ENCODE measurements around the gene CNN1. TPM values are rescaled to one million over a fixed set of nuclear protein-coding genes. Genes with fewer than 3 reads are reported as not detected.

The CNN1 gene
- total and polyA plus RNA-seq, 2 of the 13 experiments (the other 11 are each of a cell fraction or from before 2014, with no cell fraction given), result 0.70 to 1.1 TPM

DNA sequence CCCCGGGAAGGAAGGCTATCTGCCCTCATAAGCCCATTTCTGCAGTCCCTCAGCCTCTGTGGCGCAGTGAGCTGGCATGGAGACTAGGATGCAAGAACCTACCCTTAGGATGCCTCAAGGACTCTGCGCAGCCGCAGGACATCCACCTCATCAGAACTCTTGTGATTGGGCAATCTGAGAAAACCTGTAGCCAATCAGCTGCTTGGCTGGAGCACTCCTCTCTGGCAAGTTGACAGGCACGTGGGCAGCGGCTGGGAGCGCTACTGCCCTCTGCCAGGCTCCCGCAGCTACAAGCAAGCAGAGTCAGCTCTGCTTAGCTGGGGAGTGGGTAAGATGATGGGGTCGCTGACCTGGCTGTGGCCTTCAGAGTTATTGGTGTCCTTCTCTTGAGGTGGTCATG, 8.2 kb upstream of the CNN1 start (continued):
- no peak for TF ChIP-seq ZNF12 (CRISPR knock-in tag; IDR thresholded peaks at IDR 0.05)
- TF ChIP-seq, protein P1, sequence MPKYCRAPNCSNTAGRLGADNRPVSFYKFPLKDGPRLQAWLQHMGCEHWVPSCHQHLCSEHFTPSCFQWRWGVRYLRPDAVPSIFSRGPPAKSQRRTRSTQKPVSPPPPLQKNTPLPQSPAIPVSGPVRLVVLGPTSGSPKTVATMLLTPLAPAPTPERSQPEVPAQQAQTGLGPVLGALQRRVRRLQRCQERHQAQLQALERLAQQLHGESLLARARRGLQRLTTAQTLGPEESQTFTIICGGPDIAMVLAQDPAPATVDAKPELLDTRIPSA (CRISPR knock-in tag; IDR thresholded peaks at IDR 0.05; ENCODE audit: borderline replicate concordance), result no peak
- TF ChIP-seq ZNF781 (CRISPR knock-in tag; IDR thresholded peaks at IDR 0.05; ENCODE audit: borderline replicate concordance, not compliant biosample characterization), result no peak
- TF ChIP-seq, protein P2, sequence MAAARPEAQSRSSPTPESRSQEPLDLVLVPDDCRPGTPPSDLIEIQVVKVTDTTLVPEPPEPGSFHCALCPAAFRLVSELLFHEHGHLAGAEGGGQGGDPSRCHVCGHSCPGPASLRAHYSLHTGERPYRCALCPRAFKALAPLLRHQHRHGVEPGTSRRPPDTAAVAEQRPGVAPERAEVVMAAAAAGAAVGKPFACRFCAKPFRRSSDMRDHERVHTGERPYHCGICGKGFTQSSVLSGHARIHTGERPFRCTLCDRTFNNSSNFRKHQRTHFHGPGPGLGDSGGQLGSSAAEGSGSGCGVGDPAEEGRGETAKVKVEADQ (CRISPR knock-in tag; IDR thresholded peaks at IDR 0.05; ENCODE audit: borderline replicate concordance), result no peak
- 0 out of 2 replicates have a peak, but pooled peaks have one; percentile 44 for TF ChIP-seq SALL2 (CRISPR knock-in tag; IDR thresholded peaks at IDR 0.05)
- TF ChIP-seq, protein P3, sequence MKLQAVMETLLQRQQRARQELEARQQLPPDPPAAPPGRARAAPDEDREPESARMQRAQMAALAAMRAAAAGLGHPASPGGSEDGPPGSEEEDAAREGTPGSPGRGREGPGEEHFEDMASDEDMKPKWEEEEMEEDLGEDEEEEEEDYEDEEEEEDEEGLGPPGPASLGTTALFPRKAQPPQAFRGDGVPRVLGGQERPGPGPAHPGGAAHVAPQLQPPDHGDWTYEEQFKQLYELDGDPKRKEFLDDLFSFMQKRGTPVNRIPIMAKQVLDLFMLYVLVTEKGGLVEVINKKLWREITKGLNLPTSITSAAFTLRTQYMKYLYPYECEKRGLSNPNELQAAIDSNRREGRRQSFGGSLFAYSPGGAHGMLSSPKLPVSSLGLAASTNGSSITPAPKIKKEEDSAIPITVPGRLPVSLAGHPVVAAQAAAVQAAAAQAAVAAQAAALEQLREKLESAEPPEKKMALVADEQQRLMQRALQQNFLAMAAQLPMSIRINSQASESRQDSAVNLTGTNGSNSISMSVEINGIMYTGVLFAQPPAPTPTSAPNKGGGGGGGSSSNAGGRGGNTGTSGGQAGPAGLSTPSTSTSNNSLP (IDR thresholded peaks at IDR 0.05; ENCODE audit: low read depth, low read length), result no peak
- TF ChIP-seq, protein P4, sequence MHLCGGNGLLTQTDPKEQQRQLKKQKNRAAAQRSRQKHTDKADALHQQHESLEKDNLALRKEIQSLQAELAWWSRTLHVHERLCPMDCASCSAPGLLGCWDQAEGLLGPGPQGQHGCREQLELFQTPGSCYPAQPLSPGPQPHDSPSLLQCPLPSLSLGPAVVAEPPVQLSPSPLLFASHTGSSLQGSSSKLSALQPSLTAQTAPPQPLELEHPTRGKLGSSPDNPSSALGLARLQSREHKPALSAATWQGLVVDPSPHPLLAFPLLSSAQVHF (CRISPR knock-in tag; IDR thresholded peaks at IDR 0.05), result no peak
- TF ChIP-seq, protein P5, sequence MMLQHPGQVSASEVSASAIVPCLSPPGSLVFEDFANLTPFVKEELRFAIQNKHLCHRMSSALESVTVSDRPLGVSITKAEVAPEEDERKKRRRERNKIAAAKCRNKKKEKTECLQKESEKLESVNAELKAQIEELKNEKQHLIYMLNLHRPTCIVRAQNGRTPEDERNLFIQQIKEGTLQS (CRISPR knock-in tag; IDR thresholded peaks at IDR 0.05), result no peak
- TF ChIP-seq FOXK1 (CRISPR knock-in tag; IDR thresholded peaks at IDR 0.05; ENCODE audit: borderline replicate concordance, low read depth), result peak; percentile 76; the same call in 1 of the 2 replicates
- TF ChIP-seq ZNF501 (CRISPR knock-in tag; IDR thresholded peaks at IDR 0.05), result no peak
- TF ChIP-seq CEBPG (CRISPR knock-in tag; IDR thresholded peaks at IDR 0.05), result peak; percentile 90
- peak; percentile 95 for TF ChIP-seq ARNTL (CRISPR knock-in tag; IDR thresholded peaks at IDR 0.05)
- 0 out of 2 replicates have a peak, but pooled peaks have one; percentile 47 for TF ChIP-seq DMAP1 (CRISPR knock-in tag; IDR thresholded peaks at IDR 0.05)
- peak; percentile 48; the same call in 1 of the 2 replicates for TF ChIP-seq FOXJ3 (CRISPR knock-in tag; IDR thresholded peaks at IDR 0.05; ENCODE audit: borderline replicate concordance)
- TF ChIP-seq POLR2AphosphoS2 (IDR thresholded peaks at IDR 0.05; ENCODE audit: low read depth, low read length), result no peak
- TF ChIP-seq ZNF747 (CRISPR knock-in tag; IDR thresholded peaks at IDR 0.05; ENCODE audit: borderline replicate concordance), result no peak
- peak; percentile 84 for TF ChIP-seq ERF (CRISPR knock-in tag; IDR thresholded peaks at IDR 0.05)
- peak; percentile 94 for TF ChIP-seq RFXAP (CRISPR knock-in tag; IDR thresholded peaks at IDR 0.05; ENCODE audit: borderline replicate concordance)
- peak; percentile 46; the same call in 1 of the 2 replicates for TF ChIP-seq ZNF350 (CRISPR knock-in tag; IDR thresholded peaks at IDR 0.05; ENCODE audit: borderline replicate concordance, low read depth)
- TF ChIP-seq, protein P6, sequence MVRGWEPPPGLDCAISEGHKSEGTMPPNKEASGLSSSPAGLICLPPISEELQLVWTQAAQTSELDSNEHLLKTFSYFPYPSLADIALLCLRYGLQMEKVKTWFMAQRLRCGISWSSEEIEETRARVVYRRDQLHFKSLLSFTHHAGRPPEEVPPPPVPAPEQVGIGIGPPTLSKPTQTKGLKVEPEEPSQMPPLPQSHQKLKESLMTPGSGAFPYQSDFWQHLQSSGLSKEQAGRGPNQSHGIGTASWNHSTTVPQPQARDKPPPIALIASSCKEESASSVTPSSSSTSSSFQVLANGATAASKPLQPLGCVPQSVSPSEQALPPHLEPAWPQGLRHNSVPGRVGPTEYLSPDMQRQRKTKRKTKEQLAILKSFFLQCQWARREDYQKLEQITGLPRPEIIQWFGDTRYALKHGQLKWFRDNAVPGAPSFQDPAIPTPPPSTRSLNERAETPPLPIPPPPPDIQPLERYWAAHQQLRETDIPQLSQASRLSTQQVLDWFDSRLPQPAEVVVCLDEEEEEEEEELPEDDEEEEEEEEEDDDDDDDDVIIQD (CRISPR knock-in tag; IDR thresholded peaks at IDR 0.05; ENCODE audit: low read depth), result 0 out of 2 replicates have a peak, but pooled peaks have one; percentile 42
- TF ChIP-seq, protein P7, sequence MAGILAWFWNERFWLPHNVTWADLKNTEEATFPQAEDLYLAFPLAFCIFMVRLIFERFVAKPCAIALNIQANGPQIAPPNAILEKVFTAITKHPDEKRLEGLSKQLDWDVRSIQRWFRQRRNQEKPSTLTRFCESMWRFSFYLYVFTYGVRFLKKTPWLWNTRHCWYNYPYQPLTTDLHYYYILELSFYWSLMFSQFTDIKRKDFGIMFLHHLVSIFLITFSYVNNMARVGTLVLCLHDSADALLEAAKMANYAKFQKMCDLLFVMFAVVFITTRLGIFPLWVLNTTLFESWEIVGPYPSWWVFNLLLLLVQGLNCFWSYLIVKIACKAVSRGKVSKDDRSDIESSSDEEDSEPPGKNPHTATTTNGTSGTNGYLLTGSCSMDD (CRISPR knock-in tag; IDR thresholded peaks at IDR 0.05), result no peak
- TF ChIP-seq MIER2 (CRISPR knock-in tag; IDR thresholded peaks at IDR 0.05), result peak; percentile 68; the same call in 1 of the 2 replicates
- TF ChIP-seq, protein P8, sequence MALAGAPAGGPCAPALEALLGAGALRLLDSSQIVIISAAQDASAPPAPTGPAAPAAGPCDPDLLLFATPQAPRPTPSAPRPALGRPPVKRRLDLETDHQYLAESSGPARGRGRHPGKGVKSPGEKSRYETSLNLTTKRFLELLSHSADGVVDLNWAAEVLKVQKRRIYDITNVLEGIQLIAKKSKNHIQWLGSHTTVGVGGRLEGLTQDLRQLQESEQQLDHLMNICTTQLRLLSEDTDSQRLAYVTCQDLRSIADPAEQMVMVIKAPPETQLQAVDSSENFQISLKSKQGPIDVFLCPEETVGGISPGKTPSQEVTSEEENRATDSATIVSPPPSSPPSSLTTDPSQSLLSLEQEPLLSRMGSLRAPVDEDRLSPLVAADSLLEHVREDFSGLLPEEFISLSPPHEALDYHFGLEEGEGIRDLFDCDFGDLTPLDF (CRISPR knock-in tag; IDR thresholded peaks at IDR 0.05), result no peak

Data from HepG2 (cell line).